Esophagus muscularis mucosa (tissue), 4 donors: ENCODE measurements around the gene PNPLA6. TPM values are rescaled to one million over a fixed set of nuclear protein-coding genes. Genes with fewer than 3 reads are reported as not detected.

Experiments used
- DNase-seq: peaks from one replicate; pipeline ENCODE4 v3.0.0-alpha.2; 2017; ENCODE audit errors: extremely low spot score
- H3K27ac ChIP-seq, 4 donors: fragments of 200-600 bp; sonication (generic); replicated peaks in 1 of 4; 1 replicate in 3 of 4; 2 replicates in 1 of 4; pipeline ENCODE4 v1.5.1; 2016 to 2019; ENCODE audit warnings: mild to moderate bottlenecking in 1 of 4
- H3K27me3 ChIP-seq, 4 donors: fragments of 200-600 bp; sonication (generic); one replicate each; pipeline versions ENCODE4 v1.5.1 to v1.6.0; 2016 to 2019
- H3K36me3 ChIP-seq, 4 donors: fragments of 200-600 bp; sonication (generic); one replicate each; pipeline ENCODE4 v1.5.1; 2016 to 2019
- H3K4me1 ChIP-seq, 4 donors: fragments of 200-600 bp; sonication (generic); one replicate each; pipeline ENCODE4 v1.5.1; 2016 to 2019
- H3K4me3 ChIP-seq, 4 donors: fragments of 200-600 bp; sonication (generic); 1 replicate in 2 of 4; 2 replicates in 2 of 4; pipeline ENCODE4 v1.5.1; 2016 to 2019; ENCODE audit warnings: mild to moderate bottlenecking in 4 of 4, moderate library complexity in 1 of 4
- H3K9me3 ChIP-seq, 4 donors: fragments of 200-600 bp; sonication (generic); 1 replicate in 3 of 4; 2 replicates in 1 of 4; pipeline ENCODE4 v1.5.1; 2016 to 2019
- EP300 ChIP-seq: sonication (generic); formaldehyde crosslinking; IDR thresholded peaks from one replicate; pipeline ENCODE4 v1.6.1; 2017; ENCODE audit warnings: antibody characterized with exemption
- POLR2A ChIP-seq: fragments of 450-650 bp; IDR thresholded peaks from one replicate; pipeline ENCODE4 v1.6.1; 2017; ENCODE audit warnings: antibody characterized with exemption, moderate library complexity, mild to moderate bottlenecking, low read depth
- POLR2AphosphoS5 ChIP-seq, 2 donors: sonication (generic); formaldehyde crosslinking; IDR thresholded peaks; one replicate each; pipeline ENCODE4 v1.6.1; 2017; ENCODE audit warnings: antibody characterized with exemption in 2 of 2
- WGBS: methylation state at CpG from one replicate; pipeline ENCODE4 v1.1.5; 2018; 5-methylcytosine and 5-hydroxymethylcytosine counted together
- intact Hi-C: fragments of 100-400 bp; cut with DNase I; formaldehyde crosslinking; loops from one replicate; pipeline ENCODE4 v1.15.1; 2023
- total RNA-seq, 4 donors: library from RNA; depleted of rRNA; stranded (reverse); fragments of >200 nt; gene quantifications; one replicate each; pipeline versions ENCODE4 v1.1.0 to v1.2.1, GENCODE V29; 2016
- TF ChIP-seq, protein P1 (sequence below), 3 experiments: fragments of 200-600 bp in 2 of 3; fragments of 450-650 bp in 1 of 3; sonication (generic) in 2 of 3; IDR thresholded peaks; one replicate each; pipeline ENCODE4 v1.5.1; 2017 to 2019; ENCODE audit warnings: antibody characterized with exemption in 3 of 3, mild to moderate bottlenecking in 2 of 3, moderate library complexity in 1 of 3

The PNPLA6 gene
- total RNA-seq, 4 donors from 2014 or later = 58.1 to 156 (median 85.7) TPM

DNA sequence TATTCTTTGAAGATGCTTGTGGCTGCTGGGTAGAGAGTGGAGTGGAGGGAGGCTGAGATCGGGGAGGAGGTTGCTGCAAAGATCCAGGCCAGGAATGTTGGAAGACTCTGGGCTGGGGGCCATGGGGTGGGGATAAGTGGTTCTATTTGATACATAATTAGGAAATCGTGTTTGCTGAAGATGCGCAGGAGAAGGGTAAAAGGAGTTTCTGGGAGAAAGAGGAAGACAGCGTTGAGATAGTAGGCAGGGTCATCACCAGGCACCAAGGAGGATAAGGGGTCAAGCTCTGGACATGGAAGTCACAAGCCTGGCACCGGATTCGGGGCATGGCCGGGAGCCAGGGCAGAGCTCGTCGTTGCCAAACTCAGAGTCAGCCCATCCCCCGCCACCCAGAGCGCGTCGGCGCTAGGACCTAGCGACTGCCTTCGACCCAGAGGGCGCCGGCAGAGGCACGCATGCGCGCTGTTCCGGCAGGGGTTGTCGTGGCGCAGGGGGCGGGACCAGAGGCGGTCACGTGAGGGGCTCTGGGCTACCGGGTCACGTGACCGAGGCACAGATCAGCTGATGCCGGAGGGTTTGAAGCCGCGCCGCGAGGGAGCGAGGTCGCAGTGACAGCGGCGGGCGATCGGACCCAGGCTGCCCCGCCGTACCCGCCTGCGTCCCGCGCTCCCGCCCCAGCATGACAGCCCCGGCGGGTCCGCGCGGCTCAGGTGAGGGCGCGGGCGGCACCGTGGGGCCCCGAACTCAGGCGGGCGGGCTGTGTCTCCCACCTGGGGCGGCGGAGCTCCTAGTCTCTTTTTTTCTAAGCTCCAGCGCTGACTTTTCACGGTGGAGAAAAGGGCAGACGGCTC, 13.2 kb upstream of the PNPLA6 start, which contains the start of gene MCOLN1:
Gene MCOLN1 (plus strand): TSS at position 553 of the 851 bp plus-strand sequence. CDS start 127 bp downstream, at position 680.
- peaks cover 23 to 53% (median 45%) of the 10 kb centered on the region in 4 donors for H3K36me3 ChIP-seq

DNA sequence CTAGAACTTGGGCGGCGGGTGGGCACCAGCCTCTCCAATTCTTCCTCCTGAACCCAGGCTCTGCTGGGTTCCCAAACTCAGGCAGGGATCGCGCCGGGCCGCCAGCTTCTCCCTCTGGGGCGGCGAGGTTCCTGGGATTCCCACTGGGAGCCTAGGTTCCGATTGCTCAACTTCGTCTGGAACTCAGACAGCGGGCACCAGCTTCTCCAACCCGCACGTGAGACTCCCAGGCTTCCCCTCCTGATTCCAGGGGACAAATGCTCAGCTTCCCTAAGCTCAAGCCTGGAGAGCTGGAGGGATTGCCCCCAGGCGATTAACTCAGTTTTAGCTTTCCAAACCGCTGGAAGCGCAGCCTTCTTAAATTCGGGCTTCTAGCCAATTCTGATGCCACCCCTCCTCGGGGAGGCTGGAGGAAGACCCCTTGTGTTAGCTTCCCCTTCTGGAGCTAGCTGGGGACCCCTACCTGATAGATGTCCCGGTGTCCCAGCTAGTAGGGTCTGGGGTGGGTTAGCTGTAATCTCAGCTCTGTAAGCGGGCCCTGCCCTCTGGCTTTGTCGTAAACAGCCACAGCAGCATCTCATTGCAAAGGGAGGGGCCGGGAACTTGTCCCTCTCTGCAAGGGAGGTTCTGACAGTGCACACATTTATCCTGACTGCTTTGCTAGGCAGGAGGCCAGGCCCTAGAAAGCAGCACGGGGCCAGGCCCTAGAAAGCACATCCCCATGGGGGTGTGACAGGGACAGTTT, 12.4 kb upstream of the PNPLA6 start:
- H3K27ac ChIP-seq = peak overlapping the region; percentile 66 to 80 (median 72)
- H3K4me1 ChIP-seq = peaks cover 15 to 47% (median 31%) of the 10 kb centered on the region in 4 donors
- WGBS = 8% methylated on average over 16 of the region's 23 CpGs
- H3K9me3 ChIP-seq = no peaks in the 10 kb centered on the region
- intact Hi-C loops = loop anchor here (5.0 kb wide), 1 partner anchor 36 kb away; the partner anchor contains the start of gene PEX11G
- peak overlapping the region; percentile 70 to 95 (median 83) for H3K4me3 ChIP-seq
- TF ChIP-seq POLR2A = no peak
- no peak for TF ChIP-seq POLR2AphosphoS5 (IDR thresholded peaks at IDR 0.05)
- TF ChIP-seq EP300 = no peak
- TF ChIP-seq, protein P1, sequence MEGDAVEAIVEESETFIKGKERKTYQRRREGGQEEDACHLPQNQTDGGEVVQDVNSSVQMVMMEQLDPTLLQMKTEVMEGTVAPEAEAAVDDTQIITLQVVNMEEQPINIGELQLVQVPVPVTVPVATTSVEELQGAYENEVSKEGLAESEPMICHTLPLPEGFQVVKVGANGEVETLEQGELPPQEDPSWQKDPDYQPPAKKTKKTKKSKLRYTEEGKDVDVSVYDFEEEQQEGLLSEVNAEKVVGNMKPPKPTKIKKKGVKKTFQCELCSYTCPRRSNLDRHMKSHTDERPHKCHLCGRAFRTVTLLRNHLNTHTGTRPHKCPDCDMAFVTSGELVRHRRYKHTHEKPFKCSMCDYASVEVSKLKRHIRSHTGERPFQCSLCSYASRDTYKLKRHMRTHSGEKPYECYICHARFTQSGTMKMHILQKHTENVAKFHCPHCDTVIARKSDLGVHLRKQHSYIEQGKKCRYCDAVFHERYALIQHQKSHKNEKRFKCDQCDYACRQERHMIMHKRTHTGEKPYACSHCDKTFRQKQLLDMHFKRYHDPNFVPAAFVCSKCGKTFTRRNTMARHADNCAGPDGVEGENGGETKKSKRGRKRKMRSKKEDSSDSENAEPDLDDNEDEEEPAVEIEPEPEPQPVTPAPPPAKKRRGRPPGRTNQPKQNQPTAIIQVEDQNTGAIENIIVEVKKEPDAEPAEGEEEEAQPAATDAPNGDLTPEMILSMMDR (IDR thresholded peaks at IDR 0.05) = no peak
- H3K36me3 ChIP-seq = peaks cover 30 to 61% (median 50%) of the 10 kb centered on the region in 4 donors
- no peak for DNase-seq
- H3K27me3 ChIP-seq = no peaks in the 10 kb centered on the region

More for the DNA sequence above, 13.2 kb upstream of the PNPLA6 start, which contains the start of gene MCOLN1:
- TF ChIP-seq EP300 = no peak
- peak; percentile 87 to 100 for TF ChIP-seq POLR2AphosphoS5 (IDR thresholded peaks at IDR 0.05)
- TF ChIP-seq POLR2A = peak; percentile 16
- TF ChIP-seq, protein P1 (IDR thresholded peaks at IDR 0.05) = peak in 1 of 3 experiments; percentile 51
- Histone ChIP-seq H3K4me1 (peaks cover 15 to 55% (median 39%) of the 10 kb centered on the region in 4 donors), H3K27ac (peak within 1 kb of the TSS; percentile 66 to 80 (median 72)), H3K9me3 (no peaks in the 10 kb centered on the region), H3K4me3 (peak within 1 kb of the TSS; percentile 70 to 95 (median 83)), H3K27me3 (no peaks in the 10 kb centered on the region)
- intact Hi-C loops = loop anchor here (5.0 kb wide), 1 partner anchor 35 kb away; the partner anchor contains the start of gene PEX11G
- WGBS = under 1% methylated on average over 52 of the region's 65 CpGs
- DNase-seq = peak; percentile 100

DNA sequence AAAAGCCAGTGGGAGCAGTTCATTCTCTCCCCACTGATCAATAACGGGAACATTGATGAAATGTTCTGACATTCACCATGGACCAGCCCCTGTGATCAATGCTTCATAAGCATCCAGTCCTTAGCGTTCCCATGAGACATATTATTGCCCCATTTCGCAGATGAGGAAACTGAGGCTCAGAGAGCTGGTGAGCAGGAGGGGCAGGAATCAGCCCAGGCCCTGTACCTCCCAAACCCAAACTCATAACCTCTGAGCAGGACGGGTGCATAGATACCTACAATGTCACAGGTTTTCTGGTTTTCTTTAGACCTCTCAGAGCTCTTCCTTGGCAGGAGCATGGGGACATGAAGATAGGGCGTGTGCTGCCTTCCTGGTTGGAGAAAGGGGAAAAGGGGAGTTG, 11.0 kb upstream of the PNPLA6 start:
- intact Hi-C loops = loop anchor here (5.0 kb wide), 1 partner anchor 37 kb away; the partner anchor contains the start of gene PEX11G
- 95% methylated on average over 4 of the region's 5 CpGs for WGBS
- no peak overlapping the region for H3K27ac ChIP-seq
- TF ChIP-seq EP300 (no peak), POLR2A (no peak), POLR2AphosphoS5 (IDR thresholded peaks at IDR 0.05) (no peak)
- TF ChIP-seq, protein P1 (IDR thresholded peaks at IDR 0.05) = no peak
- H3K27me3 ChIP-seq = no peaks in the 10 kb centered on the region
- H3K4me1 ChIP-seq = peaks cover 15 to 46% (median 29%) of the 10 kb centered on the region in 4 donors
- H3K4me3 ChIP-seq = no peak overlapping the region
- H3K9me3 ChIP-seq = no peaks in the 10 kb centered on the region
- DNase-seq = no peak
- peaks cover 32 to 68% (median 59%) of the 10 kb centered on the region in 4 donors for H3K36me3 ChIP-seq

- DNase-seq = no peak
- intact Hi-C loops = loop anchor here (5.0 kb wide), 1 partner anchor 38 kb away; the partner anchor contains the start of gene PEX11G
- Histone ChIP-seq H3K4me3 (no peak overlapping the region), H3K27ac (no peak overlapping the region), H3K4me1 (peaks cover 15 to 46% (median 29%) of the 10 kb centered on the region in 4 donors), H3K36me3 (peaks cover 25 to 68% (median 59%) of the 10 kb centered on the region in 4 donors), H3K27me3 (no peaks in the 10 kb centered on the region), H3K9me3 (no peaks in the 10 kb centered on the region)
- 92% methylated on average over 17 of the region's 20 CpGs for WGBS
- TF ChIP-seq, protein P1 (IDR thresholded peaks at IDR 0.05) = no peak
- TF ChIP-seq EP300 (no peak), POLR2AphosphoS5 (IDR thresholded peaks at IDR 0.05) (no peak), POLR2A (no peak)
Measured at GRCh38 chr19:7524992-7525739, 10.4 kb upstream of the PNPLA6 start.
